Measurements from ENCODE around the gene ARFIP1.

GRCh38 chr4:152959080-152959479, 179.3 kb downstream of the ARFIP1 start:
- TF ChIP-seq CTCF (IDR thresholded peaks at IDR 0.05 in 4 of 5, conservative IDR thresholded peaks at IDR 0.05 in 1 of 5) (no peak), POLR2A (IDR thresholded peaks at IDR 0.05) (no peak)

All from gastrocnemius medialis (tissue), 4 donors.